Measurements from ENCODE around the gene CADPS.

CADPS gene

GRCh38 chr3:62378921-62379320 lies 496.3 kb downstream of the CADPS start:
- no peak overlapping the region for H3K4me3 ChIP-seq (ENCODE audit: low read depth, low read length)

- no peak overlapping the region for H3K4me3 ChIP-seq (ENCODE audit: low read depth, low read length)
These were observed 496.9 kb downstream of the CADPS start for GRCh38 chr3:62378311-62378789.

GRCh38 chr3:62376906-62377877 lies 498.0 kb downstream of the CADPS start:
- no peak overlapping the region for H3K4me3 ChIP-seq (ENCODE audit: low read depth, low read length)

- no peak overlapping the region for H3K4me3 ChIP-seq (ENCODE audit: low read depth, low read length)
These were observed 498.8 kb downstream of the CADPS start for GRCh38 chr3:62376454-62376720.

GRCh38 chr3:62375655-62376453 lies 499.4 kb downstream of the CADPS start:
- H3K4me3 ChIP-seq (ENCODE audit: low read depth, low read length) = no peak overlapping the region

GRCh38 chr3:62374341-62375218 lies 500.6 kb downstream of the CADPS start:
- no peak overlapping the region for H3K4me3 ChIP-seq (ENCODE audit: low read depth, low read length)

GRCh38 chr3:62373714-62374333 lies 501.4 kb downstream of the CADPS start:
- H3K4me3 ChIP-seq (ENCODE audit: low read depth, low read length) = no peak overlapping the region

GRCh38 chr3:62373215-62373614 lies 502.0 kb downstream of the CADPS start, which contains the start of gene FEZF2:
Gene FEZF2, minus strand, starts transcription at chr3:62373550. Its CDS starts 682 bp downstream, at chr3:62372868.
- peak within 1 kb of the TSS; percentile 1 for H3K4me3 ChIP-seq (ENCODE audit: low read depth, low read length)

- no peak overlapping the region for H3K4me3 ChIP-seq (ENCODE audit: low read depth, low read length)
These were observed 502.6 kb downstream of the CADPS start for GRCh38 chr3:62372621-62373041.

- peak overlapping the region; percentile 6 for H3K4me3 ChIP-seq (ENCODE audit: low read depth, low read length)
These were observed 503.3 kb downstream of the CADPS start for GRCh38 chr3:62371720-62372591.

GRCh38 chr3:62370858-62371719 lies 504.1 kb downstream of the CADPS start:
- no peak overlapping the region for H3K4me3 ChIP-seq (ENCODE audit: low read depth, low read length)

- H3K4me3 ChIP-seq (ENCODE audit: low read depth, low read length) = no peak overlapping the region
These were observed 504.9 kb downstream of the CADPS start for GRCh38 chr3:62370112-62370857.

GRCh38 chr3:62369476-62369743 lies 505.8 kb downstream of the CADPS start:
- peak overlapping the region; percentile 29 for H3K4me3 ChIP-seq (ENCODE audit: low read depth, low read length)

- H3K4me3 ChIP-seq (ENCODE audit: low read depth, low read length) = peak overlapping the region; percentile 29
These were observed 506.3 kb downstream of the CADPS start for GRCh38 chr3:62368705-62369475.

GRCh38 chr3:62368290-62368704 lies 506.9 kb downstream of the CADPS start:
- H3K4me3 ChIP-seq (ENCODE audit: low read depth, low read length) = peak overlapping the region; percentile 29

GRCh38 chr3:62367763-62368195 lies 507.4 kb downstream of the CADPS start:
- peak overlapping the region; percentile 2 for H3K4me3 ChIP-seq (ENCODE audit: low read depth, low read length)

- H3K4me3 ChIP-seq (ENCODE audit: low read depth, low read length) = no peak overlapping the region
These were observed 509.1 kb downstream of the CADPS start for GRCh38 chr3:62366126-62366484.
